Measurements from ENCODE around the gene MACROD2.

The MACROD2 gene

GRCh38 chr20:15031546-15032351, 1036.4 kb downstream of the MACROD2 start:
- no peak for DNase-seq

- DNase-seq, result no peak
Observed at GRCh38 chr20:15032352-15032622, 1037.0 kb downstream of the MACROD2 start.

- no peak for DNase-seq
Observed at GRCh38 chr20:15033269-15033668, 1038.0 kb downstream of the MACROD2 start.

GRCh38 chr20:15033891-15034290, 1038.6 kb downstream of the MACROD2 start:
- DNase-seq, result no peak

- DNase-seq, result no peak
Observed at GRCh38 chr20:15036948-15037347, 1041.6 kb downstream of the MACROD2 start.

- no peak for DNase-seq
Observed at GRCh38 chr20:15039088-15039752, 1043.9 kb downstream of the MACROD2 start.

- no peak for DNase-seq
Observed at GRCh38 chr20:15042723-15043122, 1047.4 kb downstream of the MACROD2 start.

- no peak for DNase-seq
Observed at GRCh38 chr20:15045246-15045645, 1049.9 kb downstream of the MACROD2 start.

GRCh38 chr20:15047042-15047441, 1051.7 kb downstream of the MACROD2 start:
- no peak for DNase-seq

GRCh38 chr20:15047601-15048000, 1052.3 kb downstream of the MACROD2 start:
- DNase-seq, result no peak

- DNase-seq, result no peak
Observed at GRCh38 chr20:15056246-15056645, 1060.9 kb downstream of the MACROD2 start.

- DNase-seq, result no peak
Observed at GRCh38 chr20:15058841-15059240, 1063.5 kb downstream of the MACROD2 start.

GRCh38 chr20:15059438-15059837, 1064.1 kb downstream of the MACROD2 start:
- DNase-seq, result no peak

GRCh38 chr20:15060265-15061060, 1065.1 kb downstream of the MACROD2 start:
- no peak for DNase-seq

- DNase-seq, result no peak
Observed at GRCh38 chr20:15061061-15061430, 1065.7 kb downstream of the MACROD2 start.

- no peak for DNase-seq
Observed at GRCh38 chr20:15061955-15062354, 1066.6 kb downstream of the MACROD2 start.

GRCh38 chr20:15063081-15063480, 1067.8 kb downstream of the MACROD2 start:
- no peak for DNase-seq

GRCh38 chr20:15064741-15065140, 1069.4 kb downstream of the MACROD2 start:
- DNase-seq, result no peak

- DNase-seq, result no peak
Observed at GRCh38 chr20:15065794-15066193, 1070.5 kb downstream of the MACROD2 start.

- DNase-seq, result no peak
Observed at GRCh38 chr20:15068486-15068885, 1073.2 kb downstream of the MACROD2 start.

- DNase-seq, result no peak
Observed at GRCh38 chr20:15069355-15069754, 1074.0 kb downstream of the MACROD2 start.

- no peak for DNase-seq
Observed at GRCh38 chr20:15071085-15071808, 1075.9 kb downstream of the MACROD2 start.

- no peak for DNase-seq
Observed at GRCh38 chr20:15072316-15072715, 1077.0 kb downstream of the MACROD2 start.
